Stimulated activated naive CD8-positive, alpha-beta T cell treated with anti-CD3 and anti-CD28 coated beads, Interleukin-15, Interleukin-2, amounts not matched to agents 100 U/mL and 50 U/mL, for 24 hours (primary cell): Measurements from ENCODE around the gene RPL3.
"Not testable (repeated sequence)": the region's sequence is repeated elsewhere in the genome, so short reads cannot be mapped to it uniquely, and the experiment has no call there.

Experiments
- ATAC-seq: fragments of 150-1000 bp; cut with Tn5 transposase; one replicate; pipeline ENCODE4 v1.10.0; 2021
- DNase-seq: peaks from one replicate; pipeline ENCODE4 v3.0.0; 2021

Gene RPL3

GRCh38 chr22:39319284-39320022, at the start of gene RPL3:
Gene RPL3, minus strand, starts transcription at chr22:39319623. Its CDS starts 26 bp downstream, at chr22:39319597.
- peak; percentile 97 for DNase-seq
- ATAC-seq = peak; percentile 83

GRCh38 chr22:39369186-39369585, 49.8 kb upstream of the RPL3 start:
- DNase-seq (no peak), ATAC-seq (no peak)

- ATAC-seq = no peak
- DNase-seq = no peak
These were observed 49.1 kb upstream of the RPL3 start for GRCh38 chr22:39368461-39368911.

- DNase-seq = no peak
- peak; percentile 56 for ATAC-seq
These were observed 47.6 kb upstream of the RPL3 start for GRCh38 chr22:39367035-39367434.

GRCh38 chr22:39365492-39365780, 46.0 kb upstream of the RPL3 start:
- no peak for ATAC-seq

GRCh38 chr22:39364714-39365491, 45.5 kb upstream of the RPL3 start:
- ATAC-seq = no peak
- no peak for DNase-seq

More at GRCh38 chr22:39365492-39365780, 46.0 kb upstream of the RPL3 start:
- DNase-seq = no peak

- DNase-seq (no peak), ATAC-seq (no peak)
These were observed 44.5 kb upstream of the RPL3 start for GRCh38 chr22:39363751-39364515.

GRCh38 chr22:39362932-39363331, 43.5 kb upstream of the RPL3 start:
- DNase-seq = no peak
- no peak for ATAC-seq

- no peak for ATAC-seq
- DNase-seq = no peak
These were observed 42.8 kb upstream of the RPL3 start for GRCh38 chr22:39362271-39362670.

GRCh38 chr22:39361496-39361895, 42.1 kb upstream of the RPL3 start:
- no peak for DNase-seq
- ATAC-seq = no peak

GRCh38 chr22:39360674-39361413, 41.4 kb upstream of the RPL3 start:
- DNase-seq = no peak
- peak; percentile 21 for ATAC-seq

GRCh38 chr22:39360242-39360641, 40.8 kb upstream of the RPL3 start:
- no peak for ATAC-seq
- DNase-seq = no peak

- no peak for DNase-seq
- no peak for ATAC-seq
These were observed 40.3 kb upstream of the RPL3 start for GRCh38 chr22:39359659-39360195.

GRCh38 chr22:39358197-39358596, 38.8 kb upstream of the RPL3 start:
- not testable (repeated sequence) for DNase-seq, ATAC-seq

- not testable (repeated sequence) for ATAC-seq, DNase-seq
These were observed 38.0 kb upstream of the RPL3 start for GRCh38 chr22:39357110-39358108.

- no peak for ATAC-seq
- DNase-seq = no peak
These were observed 37.0 kb upstream of the RPL3 start for GRCh38 chr22:39356464-39356863.

- not testable (repeated sequence) for ATAC-seq, DNase-seq
These were observed 36.4 kb upstream of the RPL3 start for GRCh38 chr22:39355805-39356204.

- ATAC-seq (no peak), DNase-seq (no peak)
These were observed 35.7 kb upstream of the RPL3 start for GRCh38 chr22:39355080-39355479.

GRCh38 chr22:39353346-39353745, 33.9 kb upstream of the RPL3 start:
- ATAC-seq (no peak), DNase-seq (peak; percentile 13)

GRCh38 chr22:39352306-39352891, 33.0 kb upstream of the RPL3 start:
- no peak for DNase-seq
- ATAC-seq = no peak
